ENCODE data around the gene MMP21. TPM values are rescaled to one million over a fixed set of nuclear protein-coding genes. Genes with fewer than 3 reads are reported as not detected.

Gene MMP21
- total and polyA plus RNA-seq, 2 of the 13 experiments (the other 11 are each of a cell fraction or from before 2014, with no cell fraction given) = not detected

- TF ChIP-seq GLMP (CRISPR knock-in tag; IDR thresholded peaks at IDR 0.05; ENCODE audit: borderline replicate concordance) = no peak
- peak; percentile 69; the same call in 1 of the 2 replicates for TF ChIP-seq RBAK (CRISPR knock-in tag; IDR thresholded peaks at IDR 0.05)
- peak; percentile 66; the same call in 1 of the 2 replicates for TF ChIP-seq SP5 (CRISPR knock-in tag; IDR thresholded peaks at IDR 0.05; ENCODE audit: borderline replicate concordance, low read depth)
- peak; percentile 81 for TF ChIP-seq KAT8 (CRISPR knock-in tag; IDR thresholded peaks at IDR 0.05)
- TF ChIP-seq ZMAT3 (CRISPR knock-in tag; conservative IDR thresholded peaks at IDR 0.05) = peak; percentile 83
- TF ChIP-seq SATB2 (CRISPR knock-in tag; IDR thresholded peaks at IDR 0.05) = no peak
- TF ChIP-seq KLF16 (CRISPR knock-in tag; IDR thresholded peaks at IDR 0.05) = peak in 1 of 2 experiments; percentile 89; a peak in 2 of 4 replicates
- no peak for TF ChIP-seq SIN3B (IDR thresholded peaks at IDR 0.05; ENCODE audit: low read length)
- peak; percentile 72 for TF ChIP-seq SIX1 (CRISPR knock-in tag; IDR thresholded peaks at IDR 0.05; ENCODE audit: borderline replicate concordance)
- no peak for TF ChIP-seq CHD2 (IDR thresholded peaks at IDR 0.05; ENCODE audit: low read depth, low read length)
- TF ChIP-seq ATF3 (CRISPR knock-in tag; IDR thresholded peaks at IDR 0.05) = no peak
- peak; percentile 97 for TF ChIP-seq HMG20A (CRISPR knock-in tag; IDR thresholded peaks at IDR 0.05; ENCODE audit: borderline replicate concordance)
- TF ChIP-seq YEATS2 (CRISPR knock-in tag; IDR thresholded peaks at IDR 0.05; ENCODE audit: borderline replicate concordance) = peak; percentile 74; the same call in 1 of the 2 replicates
- TF ChIP-seq GTF2F1 (IDR thresholded peaks at IDR 0.05; ENCODE audit: low read length) = no peak
- no peak for TF ChIP-seq U2AF2 (IDR thresholded peaks at IDR 0.05; ENCODE audit: low read depth, low read length)
- no peak for TF ChIP-seq SALL2 (CRISPR knock-in tag; IDR thresholded peaks at IDR 0.05)
- peak; percentile 94 for TF ChIP-seq DPF2 (CRISPR knock-in tag; IDR thresholded peaks at IDR 0.05; ENCODE audit: borderline replicate concordance, low read depth)
- no peak for TF ChIP-seq E2F5 (CRISPR knock-in tag; conservative IDR thresholded peaks at IDR 0.05)
- no peak for TF ChIP-seq ZNF75D (CRISPR knock-in tag; IDR thresholded peaks at IDR 0.05; ENCODE audit: borderline replicate concordance)
- TF ChIP-seq GMEB1 (CRISPR knock-in tag; IDR thresholded peaks at IDR 0.05; ENCODE audit: borderline replicate concordance) = peak; percentile 32; the same call in 1 of the 2 replicates
- TF ChIP-seq GATA4 (IDR thresholded peaks at IDR 0.05; ENCODE audit: borderline replicate concordance, low read depth) = no peak
- peak; percentile 89; the same call in 1 of the 2 replicates for TF ChIP-seq HOMEZ (CRISPR knock-in tag; IDR thresholded peaks at IDR 0.05; ENCODE audit: low read depth)
- TF ChIP-seq THAP8 (CRISPR knock-in tag; IDR thresholded peaks at IDR 0.05; ENCODE audit: borderline replicate concordance) = no peak
These were observed 17.0 kb upstream of the MMP21 start (continued) for GRCh38 chr10:125792342-125793300.
